ENCODE measurements around the gene MAPK13. TPM values are rescaled to one million over a fixed set of nuclear protein-coding genes. Genes with fewer than 3 reads are reported as not detected.
A peak's percentile ranks its signal among the peaks of the same experiment; 100 is the strongest.
"Not testable (repeated sequence)": the region's sequence is repeated elsewhere in the genome, so short reads cannot be mapped to it uniquely, and the experiment has no call there.

MAPK13 gene
- 10 to 100 TPM; 23.4 to 34.6 (median 26.7) TPM for polyA plus RNA-seq (ENCODE audit: insufficient read length in 3 of 3)
- long read RNA-seq, donor 1, partial matches to known transcripts, result 0 of 2 reads
- long read RNA-seq, donor 1, other reads (novel, unspliced or antisense), result 0 of 2 reads
- long read RNA-seq, donor 2, partial matches to known transcripts, result 0 of 2 reads
- long read RNA-seq, donor 2, other reads (novel, unspliced or antisense), result 0 of 2 reads
- long read RNA-seq, donor 3, partial matches to known transcripts, result 0 of 3 reads
- long read RNA-seq, donor 3, other reads (novel, unspliced or antisense), result 0 of 3 reads
- long read RNA-seq, donor 4, transcript MAPK13-201 (12 exons, 2,052 nt), result major isoform, 5 of 5 reads
- long read RNA-seq, donor 4, partial matches to known transcripts, result 0 of 5 reads
- long read RNA-seq, donor 4, other reads (novel, unspliced or antisense), result 0 of 5 reads
- long read RNA-seq, donor 5, partial matches to known transcripts, result 0 of 1 reads
- long read RNA-seq, donor 5, other reads (novel, unspliced or antisense), result 0 of 1 reads
- long read RNA-seq, donor 6, transcript MAPK13-201 (12 exons, 2,052 nt), result major isoform, 5 of 5 reads
- long read RNA-seq, donor 6, partial matches to known transcripts, result 0 of 5 reads
- long read RNA-seq, donor 6, other reads (novel, unspliced or antisense), result 0 of 5 reads
- long read RNA-seq, donor 7, transcript MAPK13-201 (12 exons, 2,052 nt), result major isoform, 8 of 23 reads
- long read RNA-seq, donor 7, partial matches to known transcripts, result 15 of 23 reads
- long read RNA-seq, donor 7, other reads (novel, unspliced or antisense), result 0 of 23 reads
- long read RNA-seq, donor 8, result 0 reads
- long read RNA-seq, donor 9, transcript MAPK13-201 (12 exons, 2,052 nt), result major isoform, 5 of 5 reads
- long read RNA-seq, donor 9, partial matches to known transcripts, result 0 of 5 reads
- long read RNA-seq, donor 9, other reads (novel, unspliced or antisense), result 0 of 5 reads
- long read RNA-seq, donor 10, partial matches to known transcripts, result 0 of 4 reads
- long read RNA-seq, donor 10, other reads (novel, unspliced or antisense), result 0 of 4 reads
- long read RNA-seq, donor 11, partial matches to known transcripts, result 0 of 2 reads
- long read RNA-seq, donor 11, other reads (novel, unspliced or antisense), result 0 of 2 reads
- long read RNA-seq, donor 12, transcript MAPK13-201 (12 exons, 2,052 nt), result major isoform, 6 of 6 reads
- long read RNA-seq, donor 12, partial matches to known transcripts, result 0 of 6 reads
- long read RNA-seq, donor 12, other reads (novel, unspliced or antisense), result 0 of 6 reads
- long read RNA-seq, donor 13, partial matches to known transcripts, result 5 of 8 reads
- long read RNA-seq, donor 13, other reads (novel, unspliced or antisense), result 0 of 8 reads
- long read RNA-seq, donor 14, transcript MAPK13-201 (12 exons, 2,052 nt), result major isoform, 7 of 7 reads
- long read RNA-seq, donor 14, partial matches to known transcripts, result 0 of 7 reads
- long read RNA-seq, donor 14, other reads (novel, unspliced or antisense), result 0 of 7 reads
- long read RNA-seq, donor 15, transcript MAPK13-201 (12 exons, 2,052 nt), result major isoform, 22 of 29 reads
- long read RNA-seq, donor 15, partial matches to known transcripts, result 6 of 29 reads
- long read RNA-seq, donor 15, other reads (novel, unspliced or antisense), result 0 of 29 reads
- long read RNA-seq, donor 16, transcript MAPK13-201 (12 exons, 2,052 nt), result major isoform, 5 of 5 reads
- long read RNA-seq, donor 16, partial matches to known transcripts, result 0 of 5 reads
- long read RNA-seq, donor 16, other reads (novel, unspliced or antisense), result 0 of 5 reads

DNA sequence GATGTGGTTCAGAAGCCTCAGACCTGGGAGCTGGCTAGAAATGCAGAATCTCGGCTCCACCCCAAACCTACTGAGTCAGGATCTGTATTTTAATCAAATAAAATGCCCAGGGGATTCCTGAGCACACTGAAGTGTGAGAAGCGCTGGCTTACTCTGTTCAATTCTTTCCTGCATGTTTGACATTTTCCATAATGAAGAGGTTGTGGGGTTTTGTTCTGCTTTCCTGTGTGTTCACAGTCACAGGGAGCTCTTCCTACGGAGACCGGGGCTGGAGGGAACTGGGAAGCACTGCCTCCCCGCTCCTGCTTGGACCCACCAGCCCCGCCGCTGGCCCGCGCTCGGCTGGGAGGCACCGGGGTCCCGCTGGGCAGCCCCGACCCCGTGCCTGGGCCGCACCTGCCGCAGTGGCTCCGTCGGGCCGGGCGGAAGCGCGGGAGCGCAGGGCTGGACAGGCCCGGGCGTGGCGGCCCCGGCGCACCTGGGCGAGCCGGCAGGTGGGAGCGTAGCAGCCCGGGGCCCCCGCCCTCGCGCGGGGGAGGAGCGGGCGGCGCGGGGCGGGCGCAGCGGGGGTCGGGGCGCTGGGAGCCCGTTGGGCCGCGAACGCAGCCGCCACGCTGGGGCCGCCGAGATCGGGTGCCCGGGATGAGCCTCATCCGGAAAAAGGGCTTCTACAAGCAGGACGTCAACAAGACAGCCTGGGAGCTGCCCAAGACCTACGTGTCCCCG lies at the start of gene MAPK13:
Gene MAPK13 (plus strand): TSS at position 573 of the 726 bp plus-strand sequence. CDS start 70 bp downstream, at position 643.
- no peak for DNase-seq

- DNase-seq, result no peak
Measured at GRCh38 chr6:36082318-36082717, 48.0 kb upstream of the MAPK13 start.

GRCh38 chr6:36083446-36083845 lies 46.9 kb upstream of the MAPK13 start:
- DNase-seq, result no peak

DNA sequence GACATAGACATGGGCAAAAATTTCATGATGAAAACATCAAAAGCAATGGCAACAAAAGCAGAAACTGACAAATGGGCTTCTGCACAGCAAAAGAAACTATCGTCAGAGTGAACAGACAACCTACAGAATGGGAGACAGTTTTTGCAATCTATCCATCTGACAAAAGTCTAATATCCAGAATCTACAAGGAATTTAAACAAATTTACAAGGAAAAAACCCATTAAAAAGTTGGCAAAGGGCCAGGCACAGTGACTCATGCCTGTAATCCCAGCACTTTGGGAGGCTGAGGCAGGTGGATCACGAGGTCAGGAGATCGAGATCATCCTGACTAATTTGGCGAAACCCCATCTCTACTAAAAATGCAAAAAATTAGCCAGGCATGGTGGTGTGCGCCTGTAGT lies 42.1 kb upstream of the MAPK13 start:
- not testable (repeated sequence) for DNase-seq

- DNase-seq, result no peak
Measured at GRCh38 chr6:36089048-36089447, 41.3 kb upstream of the MAPK13 start.

GRCh38 chr6:36094238-36094637 lies 36.1 kb upstream of the MAPK13 start:
- DNase-seq, result no peak

- peak; percentile 77 for DNase-seq
Measured at GRCh38 chr6:36094753-36095496, 35.4 kb upstream of the MAPK13 start.

GRCh38 chr6:36095497-36096391 lies 34.6 kb upstream of the MAPK13 start:
- DNase-seq, result no peak

GRCh38 chr6:36098253-36098919 lies 31.9 kb upstream of the MAPK13 start:
- no peak for DNase-seq

DNA sequence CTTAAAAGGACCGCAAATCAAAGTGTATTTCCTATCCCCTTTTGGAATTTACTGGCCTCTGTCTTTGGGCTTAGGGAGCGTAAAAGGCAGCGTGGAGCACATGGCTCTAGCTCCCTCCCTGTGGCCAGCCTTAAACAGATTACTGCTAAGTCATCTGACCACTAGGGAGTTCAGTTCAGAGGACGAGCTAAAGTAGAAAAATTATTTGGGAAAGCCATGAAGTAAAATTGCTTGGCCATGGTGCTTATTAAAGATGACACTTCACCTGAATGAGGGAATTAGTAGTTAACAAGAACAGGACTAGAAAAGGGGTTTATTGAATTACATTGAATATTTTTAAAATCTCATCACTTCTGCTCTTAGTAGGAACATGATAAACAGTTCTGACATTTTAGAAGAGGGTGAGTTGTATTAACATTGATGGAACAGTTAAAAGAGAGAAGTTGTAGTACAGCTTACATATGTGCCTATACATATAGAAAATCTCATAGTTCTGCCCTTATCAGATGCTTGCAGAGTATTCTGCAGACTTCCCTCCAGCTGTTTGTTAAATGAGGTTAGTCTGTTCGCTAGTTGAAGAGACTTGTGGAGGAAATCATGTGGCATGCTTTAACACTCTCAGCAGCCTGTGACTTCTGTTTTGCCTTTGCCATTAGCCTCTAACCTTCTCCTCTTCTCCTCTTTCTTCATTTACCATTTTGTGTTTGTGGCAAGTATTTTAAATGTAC lies 31.2 kb upstream of the MAPK13 start:
- no peak for DNase-seq

- no peak for DNase-seq
Measured at GRCh38 chr6:36099869-36100483, 30.3 kb upstream of the MAPK13 start.

DNA sequence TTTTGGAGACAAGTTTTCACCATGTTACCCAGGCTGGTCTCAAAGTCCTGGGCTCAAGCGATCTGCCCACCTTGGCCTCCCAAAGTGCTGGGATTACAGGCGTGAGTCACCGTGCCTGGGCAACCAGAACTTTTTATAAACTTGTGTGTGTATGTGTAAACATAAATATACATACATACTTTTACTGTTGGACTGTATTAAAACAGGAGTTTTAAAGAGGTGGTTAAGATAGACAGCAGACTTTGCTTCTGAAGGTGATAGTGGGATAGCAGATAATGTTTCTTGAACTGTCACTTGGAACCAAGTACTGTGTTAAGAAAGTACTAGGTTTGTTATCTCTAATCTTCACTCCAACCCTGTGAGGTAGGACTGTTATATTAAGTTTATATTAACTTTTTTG lies 28.6 kb upstream of the MAPK13 start:
- no peak for DNase-seq

DNA sequence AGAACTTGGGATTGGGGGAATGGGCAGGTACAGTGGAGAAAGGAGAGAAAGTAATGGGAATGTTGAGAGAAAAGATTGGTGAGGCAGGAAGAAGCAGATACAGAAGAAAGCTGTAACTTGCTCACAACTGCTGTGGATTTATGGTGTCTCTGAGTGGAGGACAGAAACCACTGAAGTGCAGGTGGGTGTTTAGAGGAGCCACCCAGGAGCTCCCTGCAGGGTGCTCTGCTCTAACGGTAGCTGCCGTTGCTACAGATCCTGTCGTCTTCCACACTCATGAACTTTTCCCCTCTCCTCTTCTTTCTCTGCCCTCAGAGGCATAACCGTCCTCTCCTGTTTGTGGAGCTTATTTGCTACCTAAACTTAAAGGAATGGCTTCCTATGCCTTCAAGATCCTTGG lies 27.5 kb upstream of the MAPK13 start:
- no peak for DNase-seq

- no peak for DNase-seq
Measured at GRCh38 chr6:36104836-36105235, 25.5 kb upstream of the MAPK13 start.

DNA sequence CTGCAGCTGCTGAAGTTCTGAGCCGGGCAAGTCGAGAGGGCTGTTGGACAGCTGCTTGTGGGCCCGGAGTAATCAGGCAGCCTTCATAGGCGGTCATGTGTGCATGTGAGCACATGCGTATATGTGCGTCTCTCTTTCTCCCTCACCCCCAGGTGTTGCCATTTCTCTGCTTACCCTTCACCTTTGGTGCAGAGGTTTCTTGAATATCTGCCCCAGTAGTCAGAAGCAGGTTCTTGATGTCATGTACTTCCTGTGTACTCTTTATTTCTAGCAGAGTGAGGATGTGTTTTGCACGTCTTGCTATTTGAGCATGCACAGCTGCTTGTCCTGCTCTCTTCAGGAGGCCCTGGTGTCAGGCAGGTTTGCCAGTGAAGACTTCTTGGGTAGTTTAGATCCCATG lies 21.2 kb upstream of the MAPK13 start:
- no peak for DNase-seq

DNA sequence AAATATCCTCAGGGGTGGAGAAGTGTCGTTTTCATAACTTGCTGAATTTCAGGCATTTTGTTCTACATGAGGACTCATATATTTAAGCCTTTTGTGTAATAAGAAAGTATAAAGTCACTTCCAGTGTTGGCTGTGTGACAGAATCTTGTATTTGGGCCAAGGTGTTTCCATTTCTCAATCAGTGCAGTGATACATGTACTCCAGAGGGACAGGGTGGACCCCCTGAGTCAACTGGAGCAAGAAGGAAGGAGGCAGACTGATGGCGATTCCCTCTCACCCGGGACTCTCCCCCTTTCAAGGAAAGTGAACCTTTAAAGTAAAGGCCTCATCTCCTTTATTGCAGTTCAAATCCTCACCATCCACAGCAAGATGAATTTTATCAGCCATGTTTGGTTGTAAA lies 20.3 kb upstream of the MAPK13 start:
- DNase-seq, result no peak

- no peak for DNase-seq
Measured at GRCh38 chr6:36110863-36111262, 19.4 kb upstream of the MAPK13 start.
